ENCODE results near the gene TDRD10. TPM values are rescaled to one million over a fixed set of nuclear protein-coding genes. Genes with fewer than 3 reads are reported as not detected.

The TDRD10 gene
- total RNA-seq, 1 donor = not detected

DNA sequence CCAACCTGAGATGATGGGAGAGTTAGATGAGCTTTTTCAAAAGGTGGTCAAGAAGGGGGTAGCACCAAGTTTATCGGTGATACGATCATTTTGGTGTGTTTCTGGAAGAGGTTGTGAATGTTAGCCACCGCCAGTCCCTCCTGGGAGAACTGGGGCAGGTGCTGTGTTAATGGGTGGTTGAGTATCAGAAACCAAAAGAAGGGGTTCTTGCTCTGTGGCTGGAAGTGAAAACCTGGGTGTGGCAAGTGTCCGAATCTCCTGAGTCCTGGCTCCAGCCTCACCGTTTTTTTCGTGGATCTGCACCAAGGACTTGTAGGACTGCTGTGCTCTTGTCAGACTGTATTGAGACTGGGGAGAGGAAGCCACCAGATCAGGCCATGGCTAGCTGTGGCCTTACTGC, 48.6 kb downstream of the TDRD10 start:
- no peak overlapping the region for H3K4me3 ChIP-seq (ENCODE audit: low read depth, low read length)
- no peak for DNase-seq (ENCODE audit: low read depth)
- no peak for TF ChIP-seq CTCF (IDR thresholded peaks at IDR 0.05; ENCODE audit: insufficient read depth, low read length)

DNA sequence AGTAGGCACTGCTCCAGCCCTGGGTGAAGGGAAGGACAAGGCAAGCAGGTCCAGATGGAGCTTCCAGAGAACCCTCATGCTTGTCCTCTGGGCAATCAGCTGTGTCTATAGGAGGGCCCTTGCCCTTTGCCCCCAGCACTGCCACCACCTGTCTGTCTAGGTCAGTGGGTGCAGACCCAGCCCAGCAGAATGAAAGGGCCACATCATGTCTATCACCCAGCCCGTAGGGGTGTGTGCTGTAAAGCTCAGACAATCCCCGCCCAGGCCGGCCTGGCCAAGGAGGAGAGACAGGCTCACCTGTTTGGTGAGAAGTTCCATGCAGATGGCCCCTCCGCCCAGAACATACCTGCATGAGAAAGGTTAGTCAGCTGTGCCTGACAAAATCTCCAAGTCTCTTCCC, 49.5 kb downstream of the TDRD10 start:
- TF ChIP-seq CTCF (IDR thresholded peaks at IDR 0.05; ENCODE audit: insufficient read depth, low read length) = no peak
- no peak for DNase-seq (ENCODE audit: low read depth)
- H3K4me3 ChIP-seq (ENCODE audit: low read depth, low read length) = no peak overlapping the region

- DNase-seq (ENCODE audit: low read depth) = no peak
- TF ChIP-seq CTCF (IDR thresholded peaks at IDR 0.05; ENCODE audit: insufficient read depth, low read length) = no peak
- no peak overlapping the region for H3K4me3 ChIP-seq (ENCODE audit: low read depth, low read length)
These were observed 50.0 kb downstream of the TDRD10 start for GRCh38 chr1:154552036-154552435.

- H3K4me3 ChIP-seq (ENCODE audit: low read depth, low read length) = no peak overlapping the region
- no peak for TF ChIP-seq CTCF (IDR thresholded peaks at IDR 0.05; ENCODE audit: insufficient read depth, low read length)
- no peak for DNase-seq (ENCODE audit: low read depth)
These were observed 51.3 kb downstream of the TDRD10 start for GRCh38 chr1:154553056-154554030.

GRCh38 chr1:154556422-154556821, 54.4 kb downstream of the TDRD10 start:
- DNase-seq (ENCODE audit: low read depth) = peak; percentile 53
- H3K4me3 ChIP-seq (ENCODE audit: low read depth, low read length) = peak overlapping the region; percentile 94
- no peak for TF ChIP-seq CTCF (IDR thresholded peaks at IDR 0.05; ENCODE audit: insufficient read depth, low read length)

DNA sequence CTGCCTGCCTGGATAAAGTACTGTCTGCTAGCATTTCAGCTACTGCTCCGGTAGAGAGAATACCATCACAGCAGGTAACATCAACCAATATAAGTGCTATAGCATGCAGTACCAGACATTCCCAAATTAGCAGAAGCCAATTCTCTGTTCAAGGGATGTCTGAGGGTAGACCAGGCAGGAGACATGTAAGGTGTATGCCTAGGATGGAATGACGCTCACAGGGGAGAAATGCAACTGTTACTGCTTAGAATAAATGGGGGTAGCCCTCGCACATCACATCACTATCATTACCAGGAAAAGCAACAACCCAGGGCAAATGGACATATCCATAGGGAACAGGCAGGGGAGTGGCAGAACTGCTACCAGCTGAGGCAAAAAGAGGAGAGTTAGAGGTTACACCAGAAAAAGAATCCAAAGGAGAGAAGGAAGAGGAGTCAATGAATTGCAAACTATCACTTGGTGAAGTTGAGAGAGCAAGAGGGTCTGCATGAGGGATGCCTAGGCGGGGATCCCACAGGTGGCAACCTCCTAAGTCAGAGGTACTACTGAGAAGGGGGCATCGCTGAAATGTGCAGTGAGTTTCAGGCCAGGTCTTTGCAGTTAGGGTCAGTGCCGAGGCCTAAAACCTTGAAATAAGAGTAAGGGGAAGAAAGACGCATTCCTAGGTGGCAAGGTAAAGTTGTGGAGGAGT, 55.4 kb downstream of the TDRD10 start:
- DNase-seq (ENCODE audit: low read depth) = no peak
- no peak for TF ChIP-seq CTCF (IDR thresholded peaks at IDR 0.05; ENCODE audit: insufficient read depth, low read length)
- H3K4me3 ChIP-seq (ENCODE audit: low read depth, low read length) = peak overlapping the region; percentile 94
